PC-3 (cell line): ENCODE measurements around the gene PFAS. TPM values are rescaled to one million over a fixed set of nuclear protein-coding genes. Genes with fewer than 3 reads are reported as not detected.

Experiments used
- ATAC-seq: fragments of 200-7000 bp; cut with Tn5 transposase; 2 replicates; pipeline ENCODE4 v1.9.1; 2020; ENCODE audit warnings: mild to moderate bottlenecking, moderate library complexity
- BruUV-seq: library from RNA; stranded (reverse); fragments of 400-500 nt; replicated peaks from 2 replicates; lab custom pipeline; 2021; lab: Mats Ljungman, UMichigan
- CTCF ChIA-PET: fragments of 300-600 bp; sonication (Branson Sonifier 250); formaldehyde crosslinking; loops from one replicate; lab custom pipeline; 2022; ENCODE audit warnings: antibody characterized with exemption; lab: Charles Lee
- POLR2A ChIA-PET: fragments of 300-600 bp; sonication (Branson Sonifier 250); formaldehyde crosslinking; loops from one replicate; lab custom pipeline; 2022; ENCODE audit warnings: antibody characterized with exemption; ENCODE audit not compliant: unreplicated experiment; lab: Charles Lee
- DNase-seq: peaks from one replicate; pipeline ENCODE4 v3.0.0-alpha.2; 2015
- H2AFZ ChIP-seq: fragments of 300-600 bp; sonication (generic); 2 replicates; pipeline ENCODE4 v1.6.0; 2016; ENCODE audit warnings: antibody characterized with exemption, low read length
- H3F3A ChIP-seq: fragments of 300-600 bp; sonication (generic); one replicate; pipeline ENCODE4 v1.6.0; 2017; ENCODE audit warnings: antibody characterized with exemption, low read length, control low read depth, mild to moderate bottlenecking; ENCODE audit not compliant: unreplicated experiment
- H3K27ac ChIP-seq: fragments of 300-600 bp; sonication (generic); 2 replicates; pipeline ENCODE4 v1.5.1; 2016; ENCODE audit warnings: mild to moderate bottlenecking, low read length
- H3K27me3 ChIP-seq: fragments of 300-600 bp; sonication (generic); 2 replicates; pipeline ENCODE4 v1.6.1; 2016; ENCODE audit warnings: low read length, mixed read lengths
- H3K36me3 ChIP-seq: fragments of 300-600 bp; sonication (generic); 2 replicates; pipeline ENCODE4 v1.6.1; 2016; ENCODE audit warnings: low read depth, mixed run types, low read length, mixed read lengths
- H3K4me1 ChIP-seq: fragments of 300-600 bp; sonication (generic); 2 replicates; pipeline ENCODE4 v1.5.1; 2016; ENCODE audit warnings: low read length; ENCODE audit not compliant: insufficient read depth
- H3K4me2 ChIP-seq: fragments of 300-600 bp; sonication (generic); 2 replicates; pipeline ENCODE4 v1.6.0; 2016; ENCODE audit warnings: low read length
- H3K4me3 ChIP-seq: fragments of 300-600 bp; sonication (generic); 2 replicates; pipeline ENCODE4 v1.5.1; 2016; ENCODE audit warnings: mild to moderate bottlenecking, low read length, mixed read lengths
- H3K79me2 ChIP-seq: fragments of 300-600 bp; sonication (generic); 2 replicates; pipeline ENCODE4 v1.6.1; 2017; ENCODE audit warnings: low read length, mixed read lengths
- H3K9ac ChIP-seq: fragments of 300-600 bp; sonication (generic); 2 replicates; pipeline ENCODE4 v1.6.0; 2016; ENCODE audit warnings: mild to moderate bottlenecking, low read length
- H3K9me2 ChIP-seq: fragments of 300-600 bp; sonication (generic); replicated peaks from 2 replicates; pipeline ENCODE4 v1.6.1; 2016; ENCODE audit warnings: mixed run types, low read length, mixed read lengths
- H3K9me3 ChIP-seq: fragments of 300-600 bp; sonication (generic); 2 replicates; pipeline ENCODE4 v1.6.1; 2016; ENCODE audit warnings: low read length, mixed read lengths
- H4K20me1 ChIP-seq: fragments of 300-600 bp; sonication (generic); 2 replicates; pipeline ENCODE4 v1.6.1; 2016; ENCODE audit warnings: low read length, mixed read lengths
- CTCF ChIP-seq: fragments of 300-600 bp; sonication (generic); conservative IDR thresholded peaks from 2 replicates; pipeline ENCODE4 v1.5.1; 2017; ENCODE audit warnings: antibody characterized with exemption, low read depth, mild to moderate bottlenecking, low read length
- EZH2 ChIP-seq: fragments of 300-600 bp; sonication (generic); IDR thresholded peaks from one replicate; pipeline ENCODE4 v1.6.1; 2017; ENCODE audit warnings: antibody characterized with exemption, mild to moderate bottlenecking, low read length; ENCODE audit not compliant: unreplicated experiment
- EZH2phosphoT487 ChIP-seq: fragments of 300-600 bp; sonication (generic); IDR thresholded peaks from 2 replicates; pipeline ENCODE4 v1.6.1; 2018; ENCODE audit warnings: mild to moderate bottlenecking, antibody characterized with exemption, low read length, borderline replicate concordance
- intact Hi-C: fragments of 100-400 bp; cut with micrococcal nuclease; formaldehyde crosslinking; loops from 2 replicates; pipeline ENCODE4 v1.9.0; 2023
- total RNA-seq: library from RNA; depleted of rRNA; stranded (reverse); fragments of >200 nt; gene quantifications from 2 replicates; pipeline ENCODE4 v1.2.3, GENCODE V29; 2014

The PFAS gene
- total RNA-seq, 1 experiment from 2014 or later: 29.0 TPM

- Histone ChIP-seq H3K4me3 (peak overlapping the region; percentile 78), H3K4me2 (peak overlapping the region; percentile 95), H3K27ac (no peak overlapping the region), H3F3A (no peaks in the 10 kb centered on the region), H3K9me2 (no peaks in the 10 kb centered on the region), H3K36me3 (no peaks in the 10 kb centered on the region), H3K4me1 (peaks cover 6% of the 10 kb centered on the region), H3K9ac (peak overlapping the region; percentile 72; the same call in 1 of the 2 replicates), H3K79me2 (no peaks in the 10 kb centered on the region), H3K27me3 (no peaks in the 10 kb centered on the region), H2AFZ (peak overlapping the region; percentile 97), H4K20me1 (no peaks in the 10 kb centered on the region), H3K9me3 (no peaks in the 10 kb centered on the region)
- no TSS peak for BruUV-seq
- ChIA-PET CTCF (interaction anchor here (0.9 kb wide), 1 partner anchor 12 kb away, joined by 4 read pairs; no protein-coding TSS in a partner anchor), POLR2A (interaction anchor here (0.6 kb wide), 1 partner anchor 12 kb away, joined by 4 read pairs; no protein-coding TSS in a partner anchor)
- ATAC-seq: no peak
- DNase-seq: no peak
- intact Hi-C loops: no loop called here
- TF ChIP-seq CTCF: no peak
- no peak for TF ChIP-seq EZH2phosphoT487
- no peak for TF ChIP-seq EZH2
These were observed 40.0 kb downstream of the PFAS start for GRCh38 chr17:8289103-8289397.

- Histone ChIP-seq H2AFZ (no peak overlapping the region), H3K9me3 (no peaks in the 10 kb centered on the region), H3F3A (no peaks in the 10 kb centered on the region), H3K4me1 (peaks cover 6% of the 10 kb centered on the region), H3K27ac (no peak overlapping the region), H4K20me1 (no peaks in the 10 kb centered on the region), H3K79me2 (no peaks in the 10 kb centered on the region), H3K27me3 (no peaks in the 10 kb centered on the region), H3K36me3 (no peaks in the 10 kb centered on the region), H3K4me3 (no peak overlapping the region), H3K4me2 (0 out of 2 replicates have a peak overlapping the region, but pooled peaks have one; percentile 95), H3K9ac (no peak overlapping the region), H3K9me2 (no peaks in the 10 kb centered on the region)
- ChIA-PET POLR2A (no interaction called here), CTCF (no interaction called here)
- intact Hi-C loops: no loop called here
- peak; percentile 34 for DNase-seq
- no TSS peak for BruUV-seq
- ATAC-seq: no peak
- no peak for TF ChIP-seq CTCF
- TF ChIP-seq EZH2: no peak
- TF ChIP-seq EZH2phosphoT487: no peak
These were observed 41.0 kb downstream of the PFAS start for GRCh38 chr17:8290043-8290442.

GRCh38 chr17:8292639-8293395 is 43.7 kb downstream of the PFAS start:
- DNase-seq: no peak
- POLR2A ChIA-PET: no interaction called here
- TF ChIP-seq CTCF (no peak), EZH2phosphoT487 (no peak), EZH2 (no peak)
- H3K9me2 ChIP-seq: no peaks in the 10 kb centered on the region
- no TSS peak for BruUV-seq
- no peak overlapping the region for H3K27ac ChIP-seq
- H3K9ac ChIP-seq: no peak overlapping the region
- H3K79me2 ChIP-seq: no peaks in the 10 kb centered on the region
- H3K27me3 ChIP-seq: no peaks in the 10 kb centered on the region
- intact Hi-C loops: no loop called here
- H2AFZ ChIP-seq: no peak overlapping the region
- no peak overlapping the region for H3K4me3 ChIP-seq
- H3F3A ChIP-seq: no peaks in the 10 kb centered on the region
- no peaks in the 10 kb centered on the region for H3K9me3 ChIP-seq
- CTCF ChIA-PET: interaction anchor here (0.5 kb wide), 1 partner anchor 73 kb away, joined by 3 read pairs; no protein-coding TSS in a partner anchor
- peaks cover 3% of the 10 kb centered on the region for H3K4me1 ChIP-seq
- no peaks in the 10 kb centered on the region for H4K20me1 ChIP-seq
- no peak overlapping the region for H3K4me2 ChIP-seq
- H3K36me3 ChIP-seq: no peaks in the 10 kb centered on the region
- ATAC-seq: no peak
